Renal pelvis (tissue), 12 donors: ENCODE data around the gene HPF1. TPM values are rescaled to one million over a fixed set of nuclear protein-coding genes. Genes with fewer than 3 reads are reported as not detected.
A peak's percentile ranks its signal among the peaks of the same experiment; 100 is the strongest.
"Not testable (repeated sequence)": the region's sequence is repeated elsewhere in the genome, so short reads cannot be mapped to it uniquely, and the experiment has no call there.

Source experiments
- DNase-seq: peaks from one replicate; pipeline ENCODE4 v3.0.0-alpha.2; 2013
- long read RNA-seq, 16 experiments: transcript quantifications; one replicate each; lab custom pipeline, GENCODE V29; 2026
- polyA plus RNA-seq, 3 donors: library from polyadenylated mRNA; unstranded; fragments of 120-200 nt; gene quantifications; one replicate each; pipeline ENCODE4 v1.2.1, GENCODE V29; 2013; ENCODE audit not compliant: insufficient read length in 3 of 3

Gene HPF1
- 10 to 100 TPM; 39.2 to 46.6 (median 40.5) TPM for polyA plus RNA-seq
- long read RNA-seq, donor 1, transcript HPF1-201 (8 exons, 1,230 nt): major isoform, 29 of 36 reads
- long read RNA-seq, donor 1, partial matches to known transcripts: 7 of 36 reads
- long read RNA-seq, donor 1, other reads (novel, unspliced or antisense): 0 of 36 reads
- long read RNA-seq, donor 2, transcript HPF1-201 (8 exons, 1,230 nt): major isoform, 36 of 76 reads
- long read RNA-seq, donor 2, partial matches to known transcripts: 35 of 76 reads
- long read RNA-seq, donor 2, other reads (novel, unspliced or antisense): 0 of 76 reads
- long read RNA-seq, donor 3, transcript HPF1-201 (8 exons, 1,230 nt): major isoform, 24 of 39 reads
- long read RNA-seq, donor 3, partial matches to known transcripts: 14 of 39 reads
- long read RNA-seq, donor 3, other reads (novel, unspliced or antisense): 0 of 39 reads
- long read RNA-seq, donor 4, transcript HPF1-202 (3 exons, 489 nt): minor isoform, 6 of 63 reads
- long read RNA-seq, donor 4, transcript HPF1-201 (8 exons, 1,230 nt): major isoform, 37 of 63 reads
- long read RNA-seq, donor 4, partial matches to known transcripts: 17 of 63 reads
- long read RNA-seq, donor 4, other reads (novel, unspliced or antisense): 0 of 63 reads
- long read RNA-seq, donor 5, transcript HPF1-201 (8 exons, 1,230 nt): major isoform, 6 of 17 reads
- long read RNA-seq, donor 5, transcript HPF1-202 (3 exons, 489 nt): minor isoform, 5 of 17 reads
- long read RNA-seq, donor 5, partial matches to known transcripts: 6 of 17 reads
- long read RNA-seq, donor 5, other reads (novel, unspliced or antisense): 0 of 17 reads
- long read RNA-seq, donor 6, transcript HPF1-202 (3 exons, 489 nt): minor isoform, 6 of 38 reads
- long read RNA-seq, donor 6, transcript HPF1-201 (8 exons, 1,230 nt): major isoform, 16 of 38 reads
- long read RNA-seq, donor 6, partial matches to known transcripts: 15 of 38 reads
- long read RNA-seq, donor 6, other reads (novel, unspliced or antisense): 0 of 38 reads
- long read RNA-seq, donor 7, transcript HPF1-201 (8 exons, 1,230 nt): major isoform, 22 of 59 reads
- long read RNA-seq, donor 7, partial matches to known transcripts: 31 of 59 reads
- long read RNA-seq, donor 7, other reads (novel, unspliced or antisense): 0 of 59 reads
- long read RNA-seq, donor 8, transcript HPF1-201 (8 exons, 1,230 nt): major isoform, 6 of 15 reads
- long read RNA-seq, donor 8, partial matches to known transcripts: 7 of 15 reads
- long read RNA-seq, donor 8, other reads (novel, unspliced or antisense): 0 of 15 reads
- long read RNA-seq, donor 9, transcript HPF1-201 (8 exons, 1,230 nt): major isoform, 20 of 59 reads
- long read RNA-seq, donor 9, partial matches to known transcripts: 35 of 59 reads
- long read RNA-seq, donor 9, other reads (novel, unspliced or antisense): 0 of 59 reads
- long read RNA-seq, donor 10, transcript HPF1-201 (8 exons, 1,230 nt): major isoform, 28 of 56 reads
- long read RNA-seq, donor 10, partial matches to known transcripts: 22 of 56 reads
- long read RNA-seq, donor 10, other reads (novel, unspliced or antisense): 0 of 56 reads
- long read RNA-seq, donor 11, transcript HPF1-202 (3 exons, 489 nt): minor isoform, 8 of 24 reads
- long read RNA-seq, donor 11, transcript HPF1-201 (8 exons, 1,230 nt): major isoform, 15 of 24 reads
- long read RNA-seq, donor 11, partial matches to known transcripts: 0 of 24 reads
- long read RNA-seq, donor 11, other reads (novel, unspliced or antisense): 0 of 24 reads
- long read RNA-seq, donor 12, transcript HPF1-201 (8 exons, 1,230 nt): major isoform, 34 of 118 reads
- long read RNA-seq, donor 12, partial matches to known transcripts: 79 of 118 reads
- long read RNA-seq, donor 12, other reads (novel, unspliced or antisense): 0 of 118 reads
- long read RNA-seq, donor 13, transcript HPF1-201 (8 exons, 1,230 nt): major isoform, 8 of 32 reads
- long read RNA-seq, donor 13, transcript HPF1-203 (2 exons, 548 nt): minor isoform, 6 of 32 reads
- long read RNA-seq, donor 13, partial matches to known transcripts: 14 of 32 reads
- long read RNA-seq, donor 13, other reads (novel, unspliced or antisense): 0 of 32 reads
- long read RNA-seq, donor 14, transcript HPF1-202 (3 exons, 489 nt): minor isoform, 11 of 95 reads
- long read RNA-seq, donor 14, transcript HPF1-201 (8 exons, 1,230 nt): major isoform, 23 of 95 reads
- long read RNA-seq, donor 14, transcript HPF1-203 (2 exons, 548 nt): minor isoform, 5 of 95 reads
- long read RNA-seq, donor 14, partial matches to known transcripts: 56 of 95 reads
- long read RNA-seq, donor 14, other reads (novel, unspliced or antisense): 0 of 95 reads
- long read RNA-seq, donor 15, transcript HPF1-203 (2 exons, 548 nt): minor isoform, 7 of 62 reads
- long read RNA-seq, donor 15, transcript HPF1-201 (8 exons, 1,230 nt): major isoform, 35 of 62 reads
- long read RNA-seq, donor 15, partial matches to known transcripts: 19 of 62 reads
- long read RNA-seq, donor 15, other reads (novel, unspliced or antisense): 0 of 62 reads
- long read RNA-seq, donor 16, transcript HPF1-203 (2 exons, 548 nt): minor isoform, 6 of 62 reads
- long read RNA-seq, donor 16, transcript HPF1-201 (8 exons, 1,230 nt): major isoform, 28 of 62 reads
- long read RNA-seq, donor 16, partial matches to known transcripts: 26 of 62 reads
- long read RNA-seq, donor 16, other reads (novel, unspliced or antisense): 0 of 62 reads

DNA sequence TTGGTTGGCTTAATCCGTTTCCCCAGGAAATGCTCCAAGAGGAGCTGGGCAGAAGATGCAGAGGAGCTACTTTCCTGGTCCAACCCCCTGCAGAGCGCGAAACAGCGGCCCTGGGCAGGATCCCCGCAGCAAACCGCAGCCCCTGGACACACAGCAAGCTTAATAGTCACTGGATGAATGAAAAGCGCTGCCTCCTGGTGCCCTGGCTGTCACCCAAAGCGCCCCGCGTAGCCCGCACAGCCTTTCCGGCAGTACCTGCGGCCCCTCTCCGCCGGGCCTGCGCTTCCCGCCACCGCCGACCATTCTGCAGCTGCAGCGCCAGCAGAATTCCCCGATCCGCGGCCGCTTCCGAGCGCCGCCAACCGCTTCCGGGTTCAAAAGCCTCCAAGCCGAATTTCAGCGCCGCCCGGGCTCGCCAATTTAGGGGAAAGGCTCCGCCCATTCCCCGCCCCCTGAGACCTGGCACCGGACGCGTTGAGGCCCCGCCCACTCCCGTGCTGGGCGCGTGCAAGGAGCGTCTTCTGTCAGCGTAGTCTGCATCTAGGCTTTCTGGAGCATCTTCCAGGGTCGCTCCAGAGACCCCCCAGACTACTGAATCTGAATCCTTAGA lies at the start of gene HPF1:
Gene HPF1, minus strand, starts transcription at position 370 of the 610 bp plus-strand sequence. Its CDS starts 67 bp downstream, at position 303.
- peak; percentile 89 for DNase-seq

DNA sequence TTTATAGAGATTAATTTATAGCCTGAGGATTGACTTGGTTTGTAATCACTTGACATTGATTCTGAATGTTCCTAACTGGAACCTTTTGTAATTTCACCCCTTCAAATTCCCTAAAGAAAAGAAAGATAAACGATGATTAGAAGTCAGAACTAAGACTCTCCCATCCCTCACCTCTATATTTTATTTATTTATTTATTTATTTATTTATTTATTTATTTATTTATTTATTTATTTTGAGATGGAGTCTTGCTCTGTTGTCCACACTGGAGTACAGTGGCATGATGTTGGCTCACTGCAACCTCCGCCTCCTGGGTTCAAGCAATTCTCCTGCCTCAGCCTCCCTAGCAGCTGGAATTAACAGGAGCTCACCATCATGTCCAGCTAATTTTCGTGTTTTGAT lies 49.0 kb upstream of the HPF1 start:
- not testable (repeated sequence) for DNase-seq

DNA sequence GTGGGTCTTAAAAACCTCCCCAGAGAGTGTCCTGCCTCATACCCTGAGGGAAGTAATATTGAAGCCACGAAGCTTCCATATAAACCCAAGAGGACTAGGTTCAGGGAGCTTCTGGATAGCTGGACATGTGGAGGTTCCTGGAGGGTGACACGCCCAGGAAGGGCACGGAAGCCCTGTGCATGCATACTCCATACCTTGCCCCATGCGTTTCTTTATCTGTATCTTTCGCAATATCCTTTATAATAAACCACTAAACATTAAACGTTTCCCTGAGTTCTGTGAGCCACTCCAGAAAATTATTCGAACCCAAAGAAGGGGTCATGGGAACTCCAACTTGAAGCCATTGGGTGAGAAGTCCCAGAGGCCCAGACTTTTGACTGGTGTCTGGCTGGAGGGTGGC lies 45.7 kb upstream of the HPF1 start:
- no peak for DNase-seq

DNA sequence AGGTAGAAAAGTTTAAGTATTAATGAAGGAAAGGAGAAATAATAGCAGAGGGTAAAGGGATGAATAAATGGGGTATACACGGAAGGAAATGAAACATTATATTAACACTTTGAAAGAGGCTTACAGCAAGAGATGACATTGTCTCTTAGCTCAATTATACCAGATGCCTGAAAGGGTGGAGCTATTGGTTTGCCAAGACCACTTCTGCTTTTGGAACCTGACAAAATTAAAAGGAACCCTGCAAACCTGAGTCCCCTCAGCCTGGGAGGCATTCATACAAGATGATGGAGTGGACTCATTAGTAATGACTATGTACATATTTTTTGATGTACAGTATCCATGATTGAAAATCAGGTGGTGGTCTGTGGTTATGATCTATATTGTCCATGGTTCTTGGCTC lies 45.1 kb upstream of the HPF1 start:
- DNase-seq: no peak

DNA sequence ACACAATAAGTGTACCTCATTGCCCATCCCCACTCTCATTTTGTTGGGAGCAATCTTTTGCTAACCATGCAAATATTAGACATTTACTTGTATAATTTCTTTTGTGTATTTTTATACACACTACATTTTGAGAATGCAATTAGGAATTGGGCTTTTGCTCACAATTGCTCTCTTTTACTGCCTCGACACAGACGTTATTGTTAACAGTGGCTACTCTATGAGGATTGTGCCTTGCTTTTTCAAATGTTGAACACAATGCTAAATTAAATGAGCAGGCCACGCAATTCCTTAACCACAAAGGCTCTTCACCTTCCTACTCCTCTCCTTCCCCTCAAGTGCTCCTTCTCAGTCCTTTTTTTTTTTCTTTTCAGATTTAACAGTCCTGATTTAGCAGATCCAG lies 42.8 kb upstream of the HPF1 start:
- DNase-seq: no peak

DNA sequence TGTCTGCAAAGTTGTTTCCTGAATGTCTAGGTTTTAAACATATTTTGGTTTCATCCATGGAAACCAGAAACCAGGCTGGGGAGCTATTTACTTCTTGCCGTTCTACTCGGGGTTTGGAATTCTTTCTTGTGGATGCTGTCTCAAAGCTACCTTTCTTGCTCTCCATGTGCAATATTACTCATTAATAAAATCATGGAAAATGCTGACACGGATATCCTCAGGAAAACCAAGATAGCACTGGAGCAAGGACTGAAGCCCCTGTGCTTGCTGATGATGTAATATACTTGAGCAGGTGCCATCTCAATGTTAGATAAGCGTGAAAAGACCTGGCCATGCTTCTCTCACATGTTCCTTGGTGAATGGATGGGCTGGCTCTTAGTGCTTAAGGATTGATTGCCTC lies 41.5 kb upstream of the HPF1 start:
- DNase-seq: no peak

DNA sequence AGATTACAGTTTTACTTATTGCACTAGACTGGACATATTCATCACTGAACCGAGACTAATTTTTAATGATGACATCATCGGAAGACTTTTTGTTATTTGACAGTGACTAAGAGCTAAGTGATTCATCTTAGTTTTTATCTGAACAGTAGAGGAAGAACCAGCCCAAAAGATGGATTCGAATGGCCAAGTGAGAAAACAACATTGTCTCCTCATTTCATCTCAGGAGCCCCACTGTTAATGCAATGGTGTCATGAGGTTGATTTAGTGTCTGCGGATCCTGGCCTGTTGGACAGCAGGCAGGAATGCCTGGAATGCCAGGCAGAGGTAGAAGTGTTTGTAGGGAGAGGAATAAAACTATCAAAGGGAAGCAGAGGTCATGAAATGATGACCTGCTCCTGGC lies 37.8 kb upstream of the HPF1 start:
- no peak for DNase-seq

DNA sequence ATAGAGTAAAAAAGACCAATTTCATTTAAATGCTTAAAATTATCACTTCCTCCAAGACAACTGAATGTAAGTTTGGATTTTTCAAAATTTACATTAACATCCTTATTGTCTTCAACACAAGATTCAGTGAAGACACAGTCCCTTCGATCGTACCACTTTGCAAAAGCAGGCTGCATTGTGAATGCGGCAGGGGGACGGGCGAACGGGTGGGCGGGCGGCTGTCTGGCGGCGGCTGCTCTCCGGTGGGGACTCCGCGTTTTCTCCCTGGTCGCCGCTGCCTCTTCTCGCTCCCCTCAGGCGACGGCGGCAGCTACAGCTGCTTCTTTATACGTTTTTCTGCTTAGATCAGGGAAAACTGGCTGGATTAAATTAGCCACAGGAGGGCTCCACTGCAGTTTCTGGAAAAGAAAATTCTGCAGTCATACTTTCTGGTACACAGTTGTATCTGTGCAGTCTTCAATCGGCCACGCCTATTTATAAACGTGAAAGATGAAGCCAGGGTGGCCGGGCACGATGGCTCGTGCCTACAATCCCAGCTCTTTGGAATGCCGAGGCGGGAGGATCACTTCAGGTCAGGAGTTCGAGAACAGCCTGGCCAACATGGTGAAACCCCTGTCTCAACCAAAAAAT lies 33.9 kb upstream of the HPF1 start:
- peak; percentile 78 for DNase-seq

DNA sequence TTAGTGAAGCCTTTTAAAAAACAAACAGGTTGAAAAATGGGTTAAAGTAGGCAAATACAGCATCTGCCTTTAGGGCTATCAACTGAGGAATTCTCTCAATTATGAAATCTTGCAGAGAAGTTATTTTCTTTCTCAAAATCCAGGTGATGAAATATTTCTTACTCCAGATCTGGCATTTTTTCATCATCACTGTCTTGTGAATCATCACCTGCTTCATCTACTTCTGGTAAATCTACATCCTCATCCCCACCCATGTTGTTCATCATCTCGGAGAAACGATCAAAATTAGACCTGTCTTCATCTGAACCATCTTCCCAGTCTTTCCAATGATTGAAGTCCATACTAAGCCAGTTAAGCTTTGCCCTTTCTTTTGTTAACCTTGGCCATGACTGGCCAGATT lies 33.3 kb upstream of the HPF1 start:
- DNase-seq: no peak

DNA sequence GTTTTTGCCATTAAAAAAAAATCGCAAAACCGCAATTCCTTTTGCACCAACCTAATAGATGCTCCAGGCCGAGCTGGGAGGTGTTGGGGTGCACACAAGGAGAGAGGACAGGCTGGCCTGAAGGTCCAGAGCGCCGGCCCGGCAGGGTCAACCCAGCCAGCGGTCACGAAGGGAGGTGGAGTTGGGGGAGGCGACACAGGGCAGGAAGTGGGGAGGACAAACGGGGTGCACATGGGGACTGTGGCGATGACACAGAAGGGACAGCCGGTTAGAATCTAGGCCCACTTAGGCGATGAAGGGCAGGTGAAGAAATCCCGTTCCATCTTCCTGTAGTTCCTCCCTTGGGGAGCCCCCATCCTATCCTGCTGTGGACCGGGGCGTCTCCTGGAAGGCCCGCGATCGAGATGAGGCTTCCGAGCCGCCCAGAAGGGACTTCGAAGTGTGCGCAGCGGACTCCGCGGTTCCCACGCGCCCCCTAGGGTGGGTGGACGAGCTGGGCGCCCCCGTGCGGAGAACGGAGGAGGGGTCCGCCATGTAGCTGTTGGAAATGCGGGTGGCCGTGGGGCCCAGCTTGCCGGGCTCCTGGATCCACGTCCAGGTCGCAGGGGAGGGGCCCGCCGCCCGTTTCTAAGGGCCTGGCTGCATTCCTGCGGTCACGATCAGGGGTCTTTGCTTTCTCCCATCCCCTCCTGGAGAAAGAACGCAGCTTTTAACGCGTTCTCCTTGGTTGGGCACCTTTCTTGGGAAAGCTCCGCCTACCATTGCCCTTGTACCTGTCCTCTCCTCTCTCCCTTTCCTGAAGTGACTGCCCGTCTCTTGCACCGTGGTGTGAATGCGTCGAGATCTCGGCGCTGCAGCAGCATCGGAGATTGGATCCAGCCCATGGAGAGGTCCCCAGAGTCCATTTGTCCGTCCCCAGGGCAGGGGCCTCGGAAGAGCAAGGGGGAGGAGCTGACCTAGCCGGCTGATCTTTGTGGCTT lies 17.0 kb upstream of the HPF1 start:
- peak; percentile 35 for DNase-seq

DNA sequence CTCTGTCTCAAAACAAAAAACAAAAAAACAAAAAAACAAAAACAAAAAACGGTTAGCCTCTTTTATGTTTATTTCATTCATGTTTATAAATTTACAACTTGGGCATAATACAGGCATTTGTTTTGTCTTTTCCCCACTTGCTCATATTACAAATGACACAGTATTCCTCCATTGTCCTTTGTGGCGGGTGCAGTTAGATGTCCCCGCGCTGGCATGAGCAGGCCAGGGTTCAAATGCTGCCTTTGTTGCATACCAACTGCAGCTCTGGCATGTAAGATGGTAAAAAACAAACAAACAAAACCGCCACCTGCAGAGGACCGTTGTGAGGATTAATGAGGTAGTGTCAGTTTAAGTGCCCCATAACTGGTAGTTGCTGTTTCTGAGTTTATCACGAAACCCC lies 16.1 kb upstream of the HPF1 start:
- no peak for DNase-seq

DNA sequence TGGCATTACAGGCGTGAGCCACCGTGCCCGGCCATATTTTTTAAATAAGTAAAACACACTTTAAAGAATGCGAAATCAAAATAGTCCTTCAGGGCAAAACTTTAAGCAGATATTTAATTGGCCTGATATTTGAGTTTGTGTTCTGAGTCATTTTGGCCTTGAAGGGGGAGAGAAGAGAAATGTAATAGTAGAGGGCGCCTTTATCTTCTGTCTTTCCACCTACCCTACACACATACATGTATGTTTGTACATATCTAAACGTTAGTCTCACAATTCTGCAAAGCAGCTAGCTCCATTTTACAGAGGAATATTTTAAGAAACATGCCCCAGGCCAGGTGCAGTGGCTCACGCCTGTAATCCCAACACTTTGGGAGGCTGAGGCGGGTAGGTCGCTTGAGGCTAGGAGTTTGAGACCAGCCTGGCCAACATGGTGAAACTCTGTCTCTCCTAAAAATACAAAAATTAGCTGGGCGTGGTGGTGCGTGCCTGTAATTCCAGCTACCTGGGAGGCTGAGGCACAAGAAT lies 13.9 kb upstream of the HPF1 start:
- DNase-seq: not testable (repeated sequence)

DNA sequence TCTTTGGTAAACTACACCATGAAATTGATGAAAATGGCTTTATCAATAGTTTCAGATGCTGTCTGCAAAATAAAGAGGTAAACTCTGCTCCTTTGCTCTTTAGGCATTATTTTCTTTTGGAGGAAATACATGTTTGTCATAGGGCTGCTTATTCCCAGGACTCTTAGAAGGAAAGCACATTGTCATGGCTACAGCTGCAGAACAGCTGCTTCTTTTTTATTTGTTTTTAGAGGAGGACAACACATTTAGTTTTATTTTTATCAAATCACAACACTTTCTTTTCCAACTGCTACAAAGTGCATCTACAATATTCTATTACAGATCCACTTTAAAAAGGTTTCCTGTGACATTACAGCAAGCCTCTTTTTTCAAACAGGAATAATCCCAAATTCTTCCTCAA lies 12.7 kb upstream of the HPF1 start:
- peak; percentile 50 for DNase-seq

DNA sequence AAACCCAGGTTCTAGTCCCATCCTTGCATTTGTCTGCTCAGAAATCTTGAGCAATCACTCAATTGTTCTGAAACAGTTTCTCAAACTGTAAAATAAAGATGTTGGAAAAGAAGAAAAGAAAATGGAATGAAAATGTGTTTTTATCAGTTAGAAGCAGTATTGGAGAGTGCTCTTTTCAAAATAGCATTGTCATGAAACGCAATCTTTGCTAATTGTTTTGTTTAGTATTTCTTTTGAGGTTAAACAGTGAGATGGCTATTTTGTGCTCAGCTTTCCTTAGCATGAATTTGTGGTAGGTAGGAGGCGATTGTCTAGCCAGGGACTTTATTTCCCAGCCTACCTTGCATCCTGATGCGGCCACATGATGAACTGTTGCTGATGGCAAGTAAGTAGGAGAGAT lies 10.6 kb upstream of the HPF1 start:
- no peak for DNase-seq

DNA sequence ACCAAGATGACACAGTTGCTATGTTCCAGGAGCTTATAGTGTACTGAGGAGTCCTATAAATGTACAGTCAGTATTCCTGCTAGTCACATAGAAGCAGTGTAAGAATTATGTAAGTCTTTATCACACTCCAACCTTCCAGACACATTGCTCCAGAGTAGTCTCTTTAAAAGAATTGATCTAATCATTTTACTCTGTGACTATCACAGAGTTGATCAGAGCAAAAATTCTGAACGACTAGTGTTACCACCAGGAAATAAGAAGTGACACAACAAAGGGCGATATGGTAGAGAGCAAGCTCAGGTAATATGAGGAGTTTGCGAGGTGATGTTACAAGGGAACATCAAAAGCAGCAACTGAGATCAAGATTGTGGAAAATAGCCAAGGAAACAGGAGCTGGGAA lies 9.0 kb upstream of the HPF1 start:
- no peak for DNase-seq

DNA sequence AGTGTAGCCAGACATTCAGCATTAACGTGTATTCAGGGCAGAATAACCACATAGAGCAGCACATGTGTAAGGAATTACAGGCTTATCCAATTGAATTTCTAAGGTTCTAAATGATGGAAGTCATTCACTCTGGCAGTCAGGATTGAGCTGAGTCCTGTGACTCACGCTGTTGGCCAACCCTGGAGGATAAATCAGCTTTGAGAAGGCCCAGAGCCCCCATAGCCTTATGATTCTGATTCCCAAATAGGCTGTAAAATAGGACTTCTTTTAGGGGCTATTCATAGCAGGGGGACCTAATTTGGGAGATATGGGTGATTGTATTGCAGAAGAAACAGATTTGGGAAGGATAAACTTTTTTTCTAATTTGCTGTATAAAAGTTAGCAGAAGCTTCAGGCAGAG lies 8.1 kb upstream of the HPF1 start:
- DNase-seq: no peak
